ENCODE results near the gene COQ4.

COQ4 gene

GRCh38 chr9:128317629-128318028 is 5.0 kb upstream of the COQ4 start:
- in situ Hi-C loops (cut with MboI; ENCODE audit: low pct_unique_long_range_greater_than_20kb, low sequenced_read_pairs, unreplicated experiment), result no loop called here
- no peak for DNase-seq (ENCODE audit: low spot score)
- TF ChIP-seq CTCF (IDR thresholded peaks at IDR 0.05; ENCODE audit: extremely low read depth, insufficient read depth, missing control alignments), result no peak

DNA sequence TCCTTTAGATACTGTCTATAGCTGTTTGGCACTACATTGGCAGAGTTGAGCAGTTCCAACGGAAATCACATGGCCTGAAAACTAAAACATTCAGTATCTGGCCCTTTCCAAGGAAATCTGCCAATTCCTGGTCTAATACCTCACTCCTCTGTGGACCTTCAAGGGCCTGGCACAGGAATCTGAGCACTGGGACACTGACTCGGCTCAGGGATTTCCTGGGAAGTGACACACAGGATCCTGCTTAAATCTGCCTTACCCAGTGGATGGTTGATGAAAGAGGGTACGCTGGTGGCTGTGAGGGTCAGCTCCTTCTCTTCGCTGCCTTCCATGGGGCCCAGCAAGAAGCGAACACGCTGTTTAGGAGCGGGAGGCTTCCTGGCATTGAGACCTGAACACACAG is 1.3 kb upstream of the COQ4 start:
- in situ Hi-C loops (cut with MboI; ENCODE audit: low pct_unique_long_range_greater_than_20kb, low sequenced_read_pairs, unreplicated experiment), result no loop called here
- no peak for TF ChIP-seq CTCF (IDR thresholded peaks at IDR 0.05; ENCODE audit: extremely low read depth, insufficient read depth, missing control alignments)
- DNase-seq (ENCODE audit: low spot score), result no peak

DNA sequence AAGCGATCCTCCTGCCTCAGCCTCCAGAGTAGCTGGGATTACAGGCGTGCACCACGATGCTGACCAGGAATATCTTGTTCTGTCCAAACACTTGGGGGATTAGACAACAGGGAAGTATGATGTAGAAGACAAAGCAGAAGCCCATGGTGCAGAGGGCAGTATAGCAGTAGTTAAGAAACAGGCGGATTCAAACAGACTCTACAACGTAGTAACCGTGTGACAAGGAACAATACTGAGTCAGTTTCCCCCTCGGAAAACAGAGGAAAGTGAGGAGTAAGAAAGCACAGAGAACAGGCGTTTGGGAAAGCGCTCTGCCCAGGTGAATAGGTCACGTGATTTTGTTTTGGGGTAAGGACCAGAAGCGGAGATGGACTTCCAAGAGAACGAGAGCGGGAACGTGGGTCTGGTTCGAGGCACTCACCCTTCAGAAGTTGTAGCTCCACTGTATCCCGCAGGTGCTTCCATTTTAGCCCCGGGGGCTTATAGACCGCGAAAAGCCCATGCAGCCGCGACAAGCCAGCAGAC is 698 bp upstream of the COQ4 start:
- DNase-seq (ENCODE audit: low spot score), result no peak
- TF ChIP-seq CTCF (IDR thresholded peaks at IDR 0.05; ENCODE audit: extremely low read depth, insufficient read depth, missing control alignments), result no peak
- in situ Hi-C loops (cut with MboI; ENCODE audit: low pct_unique_long_range_greater_than_20kb, low sequenced_read_pairs, unreplicated experiment), result no loop called here

DNA sequence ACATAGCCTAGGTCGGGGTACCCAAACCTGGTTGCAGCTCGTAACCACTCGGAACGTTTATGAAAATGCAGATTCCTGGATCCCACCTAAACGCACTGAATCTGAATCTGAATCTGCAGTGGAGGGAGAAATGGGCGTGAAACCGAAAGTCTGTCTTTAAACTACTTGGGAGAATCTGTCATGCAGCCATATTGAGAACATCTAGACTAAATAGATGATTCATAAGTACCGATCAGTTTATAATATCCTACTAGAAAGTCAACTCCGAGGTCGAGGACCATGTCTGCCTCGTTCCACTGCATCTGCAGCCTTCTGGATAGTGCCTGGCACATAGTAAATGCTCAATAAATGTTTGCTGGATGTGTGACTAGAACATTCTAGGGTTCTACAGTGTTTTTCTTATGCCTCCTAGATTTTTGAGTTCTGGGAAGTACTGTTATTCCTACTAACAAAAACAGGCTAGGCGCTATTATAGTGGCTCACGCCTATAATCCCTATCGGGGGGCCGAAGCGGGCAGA is 632 bp downstream of the COQ4 start:
- TF ChIP-seq CTCF (IDR thresholded peaks at IDR 0.05; ENCODE audit: extremely low read depth, insufficient read depth, missing control alignments), result no peak
- DNase-seq (ENCODE audit: low spot score), result peak; percentile 51
- in situ Hi-C loops (cut with MboI; ENCODE audit: low pct_unique_long_range_greater_than_20kb, low sequenced_read_pairs, unreplicated experiment), result no loop called here

DNA sequence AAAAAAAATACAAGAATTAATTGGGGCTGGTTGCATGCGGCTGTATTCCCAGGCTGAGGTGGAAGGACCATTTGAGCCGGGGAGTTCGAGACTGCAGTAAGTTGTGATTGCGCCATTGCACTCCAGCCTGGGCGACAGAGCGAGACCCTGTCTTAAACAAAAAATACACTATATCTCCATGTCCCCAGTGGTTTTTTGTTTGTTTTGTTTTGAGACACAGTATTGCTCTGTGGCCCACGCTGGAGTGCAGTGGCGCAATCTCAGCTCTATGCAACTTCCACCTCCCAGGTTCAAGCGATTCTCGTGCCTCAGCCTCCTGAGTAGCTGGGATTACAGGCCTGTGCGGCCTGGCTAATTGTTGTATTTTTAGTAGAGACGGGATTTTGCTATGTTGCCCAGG is 1.2 kb downstream of the COQ4 start:
- in situ Hi-C loops (cut with MboI; ENCODE audit: low pct_unique_long_range_greater_than_20kb, low sequenced_read_pairs, unreplicated experiment), result no loop called here
- DNase-seq (ENCODE audit: low spot score), result no peak
- no peak for TF ChIP-seq CTCF (IDR thresholded peaks at IDR 0.05; ENCODE audit: extremely low read depth, insufficient read depth, missing control alignments)

- TF ChIP-seq CTCF (IDR thresholded peaks at IDR 0.05; ENCODE audit: extremely low read depth, insufficient read depth, missing control alignments), result no peak
- in situ Hi-C loops (cut with MboI; ENCODE audit: low pct_unique_long_range_greater_than_20kb, low sequenced_read_pairs, unreplicated experiment), result no loop called here
- no peak for DNase-seq (ENCODE audit: low spot score)
These were observed 1.8 kb downstream of the COQ4 start for GRCh38 chr9:128324401-128324800.

GRCh38 chr9:128325629-128326028 is 3.0 kb downstream of the COQ4 start:
- no peak for TF ChIP-seq CTCF (IDR thresholded peaks at IDR 0.05; ENCODE audit: extremely low read depth, insufficient read depth, missing control alignments)
- in situ Hi-C loops (cut with MboI; ENCODE audit: low pct_unique_long_range_greater_than_20kb, low sequenced_read_pairs, unreplicated experiment), result no loop called here
- no peak for DNase-seq (ENCODE audit: low spot score)

All from GM13977 (cell line).